ENCODE measurements around the gene CELF4. TPM values are rescaled to one million over a fixed set of nuclear protein-coding genes. Genes with fewer than 3 reads are reported as not detected.

The CELF4 gene
- total RNA-seq, 3 donors from 2014 or later (not counting 1 experiment from before 2014, with no cell fraction given) = not detected

DNA sequence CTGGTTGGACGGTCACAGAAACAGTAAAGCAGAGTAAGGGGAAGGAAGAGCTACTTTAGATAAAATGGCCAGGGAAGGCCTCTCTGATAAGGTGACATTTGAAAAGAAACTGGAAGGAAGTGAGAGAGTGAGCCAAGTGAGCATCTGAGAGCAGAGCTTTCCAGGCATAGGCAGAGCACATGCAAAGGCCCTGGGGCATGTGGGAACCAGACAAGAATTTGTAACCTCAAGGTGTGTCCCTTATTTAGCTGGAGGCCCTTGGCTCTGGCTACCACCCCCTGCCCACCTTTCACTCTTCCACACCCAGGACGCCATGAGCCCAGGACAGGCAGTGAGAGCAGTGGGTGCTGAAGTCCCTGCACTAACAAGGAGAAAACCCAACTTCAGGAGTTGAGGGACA, 116.0 kb downstream of the CELF4 start:
- H3K27ac ChIP-seq (ENCODE audit: low read length) = no peak overlapping the region
- H3K4me3 Mint-ChIP-seq = no peak overlapping the region
- intact Hi-C loops (cut with micrococcal nuclease) = no loop called here
- no peak overlapping the region for H3K27ac Mint-ChIP-seq
- no peaks in the 10 kb centered on the region for H3K9me3 Mint-ChIP-seq
- no peaks in the 10 kb centered on the region for H3K9me3 ChIP-seq (ENCODE audit: control insufficient read depth, insufficient read depth, low read length)
- H3K36me3 ChIP-seq (ENCODE audit: control insufficient read depth, insufficient read depth, low read length) = no peaks in the 10 kb centered on the region
- DNase-seq = no peak
- H3K36me3 Mint-ChIP-seq = no peaks in the 10 kb centered on the region
- no peak overlapping the region for H3K4me3 ChIP-seq (ENCODE audit: low read length)
- H3K4me1 Mint-ChIP-seq = no peaks in the 10 kb centered on the region
- no peaks in the 10 kb centered on the region for H3K27me3 Mint-ChIP-seq (ENCODE audit: low read depth in 2 of 2)
- ATAC-seq = no peak
- TF ChIP-seq, protein P1, sequence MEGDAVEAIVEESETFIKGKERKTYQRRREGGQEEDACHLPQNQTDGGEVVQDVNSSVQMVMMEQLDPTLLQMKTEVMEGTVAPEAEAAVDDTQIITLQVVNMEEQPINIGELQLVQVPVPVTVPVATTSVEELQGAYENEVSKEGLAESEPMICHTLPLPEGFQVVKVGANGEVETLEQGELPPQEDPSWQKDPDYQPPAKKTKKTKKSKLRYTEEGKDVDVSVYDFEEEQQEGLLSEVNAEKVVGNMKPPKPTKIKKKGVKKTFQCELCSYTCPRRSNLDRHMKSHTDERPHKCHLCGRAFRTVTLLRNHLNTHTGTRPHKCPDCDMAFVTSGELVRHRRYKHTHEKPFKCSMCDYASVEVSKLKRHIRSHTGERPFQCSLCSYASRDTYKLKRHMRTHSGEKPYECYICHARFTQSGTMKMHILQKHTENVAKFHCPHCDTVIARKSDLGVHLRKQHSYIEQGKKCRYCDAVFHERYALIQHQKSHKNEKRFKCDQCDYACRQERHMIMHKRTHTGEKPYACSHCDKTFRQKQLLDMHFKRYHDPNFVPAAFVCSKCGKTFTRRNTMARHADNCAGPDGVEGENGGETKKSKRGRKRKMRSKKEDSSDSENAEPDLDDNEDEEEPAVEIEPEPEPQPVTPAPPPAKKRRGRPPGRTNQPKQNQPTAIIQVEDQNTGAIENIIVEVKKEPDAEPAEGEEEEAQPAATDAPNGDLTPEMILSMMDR (IDR thresholded peaks at IDR 0.05) = no peak
- no peaks in the 10 kb centered on the region for H3K27me3 ChIP-seq (ENCODE audit: control insufficient read depth, insufficient read depth, low read length)
- 80% methylated on average over 2 of the region's 2 CpGs for WGBS (ENCODE audit: insufficient coverage)
- H3K4me1 ChIP-seq (ENCODE audit: control insufficient read depth, insufficient read depth, low read length) = no peaks in the 10 kb centered on the region

DNA sequence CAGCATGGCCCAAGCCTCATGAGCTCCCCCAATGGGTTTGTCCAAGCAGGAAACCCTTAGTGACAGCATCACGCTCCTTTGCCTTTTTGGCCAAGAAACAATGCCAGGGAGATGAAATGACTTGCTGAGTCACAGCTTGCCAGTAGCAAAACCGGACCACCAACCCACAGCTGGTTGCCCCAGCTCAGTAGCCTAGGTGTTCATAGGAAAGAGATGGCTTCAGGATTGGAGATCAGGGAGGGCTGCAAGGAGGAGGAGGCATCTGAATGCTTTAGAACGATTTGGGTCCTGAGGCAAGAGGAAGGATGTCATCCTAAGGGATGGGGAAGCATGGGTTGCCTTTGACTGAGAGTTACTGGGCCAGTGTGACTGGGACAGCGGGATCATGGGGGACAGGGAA, 116.7 kb downstream of the CELF4 start:
- H3K9me3 ChIP-seq (ENCODE audit: control insufficient read depth, insufficient read depth, low read length) = no peaks in the 10 kb centered on the region
- H3K4me1 Mint-ChIP-seq = no peaks in the 10 kb centered on the region
- no peaks in the 10 kb centered on the region for H3K27me3 ChIP-seq (ENCODE audit: control insufficient read depth, insufficient read depth, low read length)
- H3K27ac Mint-ChIP-seq = no peak overlapping the region
- no peak overlapping the region for H3K27ac ChIP-seq (ENCODE audit: low read length)
- no peak overlapping the region for H3K4me3 ChIP-seq (ENCODE audit: low read length)
- no peaks in the 10 kb centered on the region for H3K36me3 Mint-ChIP-seq
- WGBS (ENCODE audit: insufficient coverage) = 72% methylated on average over 4 of the region's 4 CpGs
- peaks cover 0 to 1% of the 10 kb centered on the region in 2 donors for H3K27me3 Mint-ChIP-seq (ENCODE audit: low read depth in 2 of 2)
- H3K4me3 Mint-ChIP-seq = no peak overlapping the region
- intact Hi-C loops (cut with micrococcal nuclease) = no loop called here
- H3K4me1 ChIP-seq (ENCODE audit: control insufficient read depth, insufficient read depth, low read length) = no peaks in the 10 kb centered on the region
- no peak for ATAC-seq
- no peak for DNase-seq
- H3K9me3 Mint-ChIP-seq = no peaks in the 10 kb centered on the region
- H3K36me3 ChIP-seq (ENCODE audit: control insufficient read depth, insufficient read depth, low read length) = no peaks in the 10 kb centered on the region
- TF ChIP-seq, protein P1 (IDR thresholded peaks at IDR 0.05) = no peak

DNA sequence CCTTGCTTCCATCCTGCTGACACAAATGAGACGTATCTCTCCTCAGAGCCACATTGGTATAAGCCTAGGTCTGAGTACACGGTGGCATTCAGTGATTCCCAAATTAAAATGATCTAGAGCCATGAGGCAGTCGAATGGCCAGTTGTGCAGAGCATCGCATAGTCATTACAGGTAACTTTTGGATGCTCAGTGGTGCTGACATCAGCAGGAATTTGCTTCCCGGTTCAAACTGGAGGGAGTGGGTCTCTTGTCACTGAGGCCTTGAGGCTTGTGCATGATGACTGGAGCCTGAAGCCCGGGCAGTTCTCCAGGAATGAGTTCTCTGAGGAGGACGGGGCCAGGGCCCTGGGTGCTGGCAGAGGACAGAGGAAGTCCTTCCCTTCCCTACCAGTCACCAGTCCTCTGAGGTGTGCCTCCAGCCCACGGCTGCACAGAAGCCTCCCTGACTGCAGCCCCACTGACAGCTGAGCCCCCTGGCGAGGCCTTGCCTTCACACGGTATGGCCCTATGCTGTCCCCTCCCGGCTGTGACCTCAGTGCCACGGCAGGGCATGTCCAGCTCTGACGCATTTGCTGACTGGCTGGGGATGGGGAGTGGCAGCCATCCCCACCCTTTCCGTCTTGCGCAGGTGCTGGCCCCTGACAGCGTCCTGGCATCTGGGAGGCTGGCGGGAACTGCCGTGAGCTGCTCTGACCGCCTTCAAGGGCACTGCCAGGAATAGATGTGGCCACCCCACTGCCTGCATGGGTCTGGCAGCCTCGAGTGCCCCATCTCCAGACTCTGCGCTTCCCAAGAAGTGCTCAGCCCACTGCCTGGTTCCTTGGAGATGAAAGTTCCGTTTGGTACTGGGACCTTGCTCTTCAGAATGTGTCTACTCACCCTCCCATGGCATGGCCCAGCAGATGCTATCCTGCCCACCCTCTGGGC, 117.4 kb downstream of the CELF4 start:
- TF ChIP-seq, protein P1 (IDR thresholded peaks at IDR 0.05) = no peak
- no peaks in the 10 kb centered on the region for H3K27me3 ChIP-seq (ENCODE audit: control insufficient read depth, insufficient read depth, low read length)
- WGBS (ENCODE audit: insufficient coverage) = 83% methylated on average over 22 of the region's 22 CpGs
- ATAC-seq = no peak
- no peaks in the 10 kb centered on the region for H3K9me3 ChIP-seq (ENCODE audit: control insufficient read depth, insufficient read depth, low read length)
- no peak overlapping the region for H3K27ac Mint-ChIP-seq
- H3K36me3 ChIP-seq (ENCODE audit: control insufficient read depth, insufficient read depth, low read length) = no peaks in the 10 kb centered on the region
- H3K4me1 ChIP-seq (ENCODE audit: control insufficient read depth, insufficient read depth, low read length) = no peaks in the 10 kb centered on the region
- no peaks in the 10 kb centered on the region for H3K4me1 Mint-ChIP-seq
- H3K27me3 Mint-ChIP-seq (ENCODE audit: low read depth in 2 of 2) = peaks cover 0 to 4% of the 10 kb centered on the region in 2 donors
- DNase-seq = no peak
- intact Hi-C loops (cut with micrococcal nuclease) = no loop called here
- no peak overlapping the region for H3K4me3 Mint-ChIP-seq
- no peaks in the 10 kb centered on the region for H3K36me3 Mint-ChIP-seq
- H3K4me3 ChIP-seq (ENCODE audit: low read length) = no peak overlapping the region
- H3K9me3 Mint-ChIP-seq = no peaks in the 10 kb centered on the region
- no peak overlapping the region for H3K27ac ChIP-seq (ENCODE audit: low read length)
